Fibroblast of lung (primary cell): ENCODE results near the gene SCAPER.

Source experiments
- CTCF ChIP-seq, 2 donors: IDR thresholded peaks in 1 of 2; conservative IDR thresholded peaks in 1 of 2; 1 replicate in 1 of 2; 2 replicates in 1 of 2; pipeline ENCODE4 v1.5.1; 2011 to 2012; ENCODE audit warnings: low read length in 2 of 2, control low read depth in 1 of 2, inconsistent platforms in 1 of 2, low read depth in 1 of 2, mild to moderate bottlenecking in 1 of 2
- EZH2 ChIP-seq: IDR thresholded peaks from 2 replicates; pipeline ENCODE4 v1.5.1; 2012; ENCODE audit warnings: low read length, control low read depth, mild to moderate bottlenecking; ENCODE audit errors: missing control alignments

GRCh38 chr15:76936671-76937070, 31.5 kb upstream of the SCAPER start:
- TF ChIP-seq CTCF (conservative IDR thresholded peaks at IDR 0.05 in 1 of 2, IDR thresholded peaks at IDR 0.05 in 1 of 2; ENCODE audit: low read depth in 1 of 2, low read length in 2 of 2) (no peak), EZH2 (no peak)
